ENCODE results near the gene KANSL1.

- TF ChIP-seq CTCF (IDR thresholded peaks at IDR 0.05) (no peak), EP300 (IDR thresholded peaks at IDR 0.05; ENCODE audit: low read depth) (no peak), POLR2A (IDR thresholded peaks at IDR 0.05) (no peak)
Measured at GRCh38 chr17:46200197-46200596, 7.0 kb upstream of the KANSL1 start.

Data from transverse colon (tissue), 3 donors.